OCI-LY3 (cell line): ENCODE results near the gene SYNPO2L.
"Not testable (repeated sequence)": the region's sequence is repeated elsewhere in the genome, so short reads cannot be mapped to it uniquely, and the experiment has no call there.

Source experiments
- H2AFZ ChIP-seq: fragments of 200-600, 300-600 bp; shearing (Covaris generic); 2 replicates; pipeline ENCODE4 v1.6.0; 2014; ENCODE audit warnings: antibody characterized with exemption, low read depth, low read length
- H3K27ac ChIP-seq: fragments of 200-600, 300-600 bp; sonication (generic); 2 replicates; pipeline ENCODE4 v1.5.1; 2014; ENCODE audit warnings: mild to moderate bottlenecking, low read length, moderate library complexity, mixed read lengths
- H3K27me3 ChIP-seq: fragments of 200-600, 300-600 bp; sonication (generic); 2 replicates; pipeline ENCODE4 v1.6.1; 2014; ENCODE audit warnings: low read depth, low read length, mixed read lengths
- H3K36me3 ChIP-seq: fragments of 200-600, 300-600 bp; sonication (generic); replicated peaks from 2 replicates; pipeline ENCODE3; 2014; ENCODE audit warnings: low read depth, low read length, mixed read lengths
- H3K4me1 ChIP-seq: fragments of 300-600, 200-600 bp; sonication (generic); 2 replicates; pipeline ENCODE4 v1.6.1; 2014; ENCODE audit warnings: low read length, mixed read lengths
- H3K4me2 ChIP-seq: fragments of 200-600, 300-600 bp; sonication (generic); 2 replicates; pipeline ENCODE4 v1.6.1; 2014; ENCODE audit warnings: low read length, mixed read lengths
- H3K4me3 ChIP-seq: fragments of 300-600, 200-600 bp; sonication (generic); 2 replicates; pipeline ENCODE4 v1.5.1; 2014; ENCODE audit warnings: antibody characterized with exemption, mild to moderate bottlenecking, low read length, moderate library complexity
- H3K79me2 ChIP-seq: fragments of 300-600, 200-600 bp; shearing (Covaris generic); 2 replicates; pipeline ENCODE4 v1.6.1; 2014; ENCODE audit warnings: mild to moderate bottlenecking, low read length, mixed read lengths
- H3K9ac ChIP-seq: fragments of 300-600, 200-600 bp; shearing (Covaris generic); 2 replicates; pipeline ENCODE4 v1.6.0; 2014; ENCODE audit warnings: mild to moderate bottlenecking, low read length, moderate library complexity
- H3K9me3 ChIP-seq: fragments of 200-600, 300-600 bp; shearing (Covaris generic); 2 replicates; pipeline ENCODE4 v1.6.1; 2014; ENCODE audit warnings: low read length, mixed read lengths; ENCODE audit not compliant: insufficient read depth
- H4K20me1 ChIP-seq: fragments of 200-600, 300-600 bp; sonication (generic); 2 replicates; pipeline ENCODE4 v1.6.1; 2016; ENCODE audit warnings: low read length, mixed read lengths; ENCODE audit not compliant: insufficient read depth
- EZH2phosphoT487 ChIP-seq: fragments of 200-600 bp; shearing (Covaris generic); IDR thresholded peaks from 2 replicates; pipeline ENCODE4 v1.6.1; 2018; ENCODE audit warnings: antibody characterized with exemption, mixed run types, low read depth
- TF ChIP-seq, protein P1 (sequence below): fragments of 200-600, 300-600 bp; sonication (generic); IDR thresholded peaks from 2 replicates; pipeline ENCODE4 v1.5.1; 2014; ENCODE audit warnings: antibody characterized with exemption, low read length, low read depth

Gene SYNPO2L, protein sequence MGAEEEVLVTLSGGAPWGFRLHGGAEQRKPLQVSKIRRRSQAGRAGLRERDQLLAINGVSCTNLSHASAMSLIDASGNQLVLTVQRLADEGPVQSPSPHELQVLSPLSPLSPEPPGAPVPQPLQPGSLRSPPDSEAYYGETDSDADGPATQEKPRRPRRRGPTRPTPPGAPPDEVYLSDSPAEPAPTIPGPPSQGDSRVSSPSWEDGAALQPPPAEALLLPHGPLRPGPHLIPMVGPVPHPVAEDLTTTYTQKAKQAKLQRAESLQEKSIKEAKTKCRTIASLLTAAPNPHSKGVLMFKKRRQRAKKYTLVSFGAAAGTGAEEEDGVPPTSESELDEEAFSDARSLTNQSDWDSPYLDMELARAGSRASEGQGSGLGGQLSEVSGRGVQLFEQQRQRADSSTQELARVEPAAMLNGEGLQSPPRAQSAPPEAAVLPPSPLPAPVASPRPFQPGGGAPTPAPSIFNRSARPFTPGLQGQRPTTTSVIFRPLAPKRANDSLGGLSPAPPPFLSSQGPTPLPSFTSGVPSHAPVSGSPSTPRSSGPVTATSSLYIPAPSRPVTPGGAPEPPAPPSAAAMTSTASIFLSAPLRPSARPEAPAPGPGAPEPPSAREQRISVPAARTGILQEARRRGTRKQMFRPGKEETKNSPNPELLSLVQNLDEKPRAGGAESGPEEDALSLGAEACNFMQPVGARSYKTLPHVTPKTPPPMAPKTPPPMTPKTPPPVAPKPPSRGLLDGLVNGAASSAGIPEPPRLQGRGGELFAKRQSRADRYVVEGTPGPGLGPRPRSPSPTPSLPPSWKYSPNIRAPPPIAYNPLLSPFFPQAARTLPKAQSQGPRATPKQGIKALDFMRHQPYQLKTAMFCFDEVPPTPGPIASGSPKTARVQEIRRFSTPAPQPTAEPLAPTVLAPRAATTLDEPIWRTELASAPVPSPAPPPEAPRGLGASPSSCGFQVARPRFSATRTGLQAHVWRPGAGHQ

DNA sequence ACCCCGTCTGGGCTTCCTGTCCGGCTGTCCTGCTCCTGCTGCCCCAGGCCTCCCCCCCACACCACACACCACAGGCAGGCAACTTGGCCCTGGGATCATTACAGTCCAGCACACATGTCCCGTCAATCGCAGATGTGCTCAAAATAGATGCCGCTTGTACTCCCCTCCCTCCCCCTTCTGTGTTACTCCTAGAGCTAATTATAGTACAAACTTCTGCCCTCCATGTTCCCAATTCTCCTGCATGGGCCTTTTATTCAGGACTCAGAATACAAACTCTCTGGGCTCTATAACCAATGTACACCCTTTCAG, at the start of gene SYNPO2L:
TSS of gene SYNPO2L (minus strand) at position 40 of the 309 bp plus-strand sequence. CDS start 107 bp downstream, outside the sequence.
- Histone ChIP-seq H3K36me3 (no peaks in the 10 kb centered on the region), H3K4me2 (peak within 1 kb of the TSS; percentile 49), H3K9ac (no peak within 1 kb of the TSS), H3K27ac (no peak within 1 kb of the TSS), H2AFZ (0 out of 2 replicates have a peak within 1 kb of the TSS, but pooled peaks have one; percentile 21), H3K79me2 (no peaks in the 10 kb centered on the region), H3K4me3 (peak within 1 kb of the TSS; percentile 31; the same call in 1 of the 2 replicates), H3K4me1 (peaks cover 18% of the 10 kb centered on the region), H3K9me3 (no peaks in the 10 kb centered on the region), H4K20me1 (no peaks in the 10 kb centered on the region), H3K27me3 (no peaks in the 10 kb centered on the region)
- TF ChIP-seq EZH2phosphoT487: no peak
- TF ChIP-seq, protein P1, sequence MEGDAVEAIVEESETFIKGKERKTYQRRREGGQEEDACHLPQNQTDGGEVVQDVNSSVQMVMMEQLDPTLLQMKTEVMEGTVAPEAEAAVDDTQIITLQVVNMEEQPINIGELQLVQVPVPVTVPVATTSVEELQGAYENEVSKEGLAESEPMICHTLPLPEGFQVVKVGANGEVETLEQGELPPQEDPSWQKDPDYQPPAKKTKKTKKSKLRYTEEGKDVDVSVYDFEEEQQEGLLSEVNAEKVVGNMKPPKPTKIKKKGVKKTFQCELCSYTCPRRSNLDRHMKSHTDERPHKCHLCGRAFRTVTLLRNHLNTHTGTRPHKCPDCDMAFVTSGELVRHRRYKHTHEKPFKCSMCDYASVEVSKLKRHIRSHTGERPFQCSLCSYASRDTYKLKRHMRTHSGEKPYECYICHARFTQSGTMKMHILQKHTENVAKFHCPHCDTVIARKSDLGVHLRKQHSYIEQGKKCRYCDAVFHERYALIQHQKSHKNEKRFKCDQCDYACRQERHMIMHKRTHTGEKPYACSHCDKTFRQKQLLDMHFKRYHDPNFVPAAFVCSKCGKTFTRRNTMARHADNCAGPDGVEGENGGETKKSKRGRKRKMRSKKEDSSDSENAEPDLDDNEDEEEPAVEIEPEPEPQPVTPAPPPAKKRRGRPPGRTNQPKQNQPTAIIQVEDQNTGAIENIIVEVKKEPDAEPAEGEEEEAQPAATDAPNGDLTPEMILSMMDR: no peak

DNA sequence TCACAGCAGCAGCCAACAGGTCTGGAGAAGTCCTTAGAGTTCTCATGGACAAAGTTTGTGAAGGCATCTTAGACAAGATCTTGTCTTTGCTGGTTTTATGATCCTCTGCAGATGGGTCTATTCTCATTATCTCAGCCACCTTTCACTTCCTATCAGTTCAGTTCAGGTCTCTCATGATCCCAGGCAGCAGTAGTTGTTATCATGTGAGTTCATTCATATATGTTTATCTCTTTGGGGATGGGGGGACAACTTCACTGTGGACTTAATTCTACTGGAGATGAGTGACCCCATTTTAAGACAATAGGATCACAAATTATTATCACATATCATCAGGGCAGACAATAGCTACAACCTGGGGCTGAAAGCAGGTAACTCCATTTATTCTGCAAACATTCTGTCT, 48.1 kb upstream of the SYNPO2L start:
- not testable (repeated sequence) for H3K27me3 ChIP-seq, H4K20me1 ChIP-seq, H3K9ac ChIP-seq, H3K4me3 ChIP-seq, H3K27ac ChIP-seq, H3K79me2 ChIP-seq, H3K4me2 ChIP-seq, H3K9me3 ChIP-seq, H3K36me3 ChIP-seq, H3K4me1 ChIP-seq, H2AFZ ChIP-seq

DNA sequence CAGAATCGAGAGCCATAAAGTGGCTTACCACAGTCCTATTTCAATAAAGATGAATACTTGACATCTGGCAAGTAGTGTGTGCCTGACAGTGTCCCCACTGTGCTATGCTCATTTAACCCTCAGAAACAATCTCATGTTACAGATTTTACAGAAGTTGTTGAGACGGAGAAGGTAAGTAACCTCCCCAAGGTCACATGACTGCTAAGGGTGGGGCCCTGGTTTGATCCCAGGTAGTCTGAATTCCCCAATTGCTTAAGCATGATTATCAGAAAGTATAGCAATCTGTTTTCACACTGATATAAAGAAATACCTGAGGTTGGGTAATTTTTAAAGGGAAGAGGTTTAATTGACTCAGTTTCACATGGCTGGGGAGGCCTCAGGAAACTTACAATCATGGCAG, 43.0 kb upstream of the SYNPO2L start:
- not testable (repeated sequence) for H4K20me1 ChIP-seq, H3K27me3 ChIP-seq, H3K4me1 ChIP-seq

DNA sequence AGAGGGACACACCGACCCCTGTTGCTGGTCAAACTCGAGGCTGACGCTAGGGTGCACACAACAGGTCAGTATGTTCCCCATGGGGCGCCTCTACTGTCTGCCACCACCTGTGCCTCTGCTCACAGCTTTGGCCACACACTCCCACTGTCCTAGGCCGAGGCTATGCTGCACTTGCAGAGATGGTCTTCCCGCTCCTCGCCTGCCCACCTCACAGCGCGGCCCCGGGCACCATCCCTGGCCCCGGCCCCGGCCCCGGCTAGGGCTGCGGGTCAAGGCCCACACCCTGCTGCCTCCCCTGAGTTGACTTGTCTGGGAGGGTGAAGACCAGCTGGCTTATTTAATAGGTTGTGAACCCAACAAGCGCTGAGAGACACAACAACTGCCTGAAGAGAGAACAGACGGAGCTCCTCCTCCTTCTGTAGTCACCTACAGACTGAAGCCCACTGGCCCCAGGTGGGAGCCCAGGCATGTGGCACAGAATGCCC, 41.9 kb upstream of the SYNPO2L start, which contains the start of gene AGAP5:
TSS of gene AGAP5 (minus strand) at position 435 of the 485 bp plus-strand sequence. CDS start at position 81, 354 bp downstream.
- not testable (repeated sequence) for H3K9me3 ChIP-seq, H3K4me3 ChIP-seq, H3K4me1 ChIP-seq, H3K27ac ChIP-seq, H3K9ac ChIP-seq, H4K20me1 ChIP-seq, H2AFZ ChIP-seq, H3K4me2 ChIP-seq, H3K79me2 ChIP-seq, H3K27me3 ChIP-seq, H3K36me3 ChIP-seq

More for the DNA sequence above, 43.0 kb upstream of the SYNPO2L start:
- H3K27ac ChIP-seq, H3K9ac ChIP-seq, H3K4me3 ChIP-seq, H3K9me3 ChIP-seq, H3K79me2 ChIP-seq, H3K36me3 ChIP-seq, H3K4me2 ChIP-seq, H2AFZ ChIP-seq: not testable (repeated sequence)

DNA sequence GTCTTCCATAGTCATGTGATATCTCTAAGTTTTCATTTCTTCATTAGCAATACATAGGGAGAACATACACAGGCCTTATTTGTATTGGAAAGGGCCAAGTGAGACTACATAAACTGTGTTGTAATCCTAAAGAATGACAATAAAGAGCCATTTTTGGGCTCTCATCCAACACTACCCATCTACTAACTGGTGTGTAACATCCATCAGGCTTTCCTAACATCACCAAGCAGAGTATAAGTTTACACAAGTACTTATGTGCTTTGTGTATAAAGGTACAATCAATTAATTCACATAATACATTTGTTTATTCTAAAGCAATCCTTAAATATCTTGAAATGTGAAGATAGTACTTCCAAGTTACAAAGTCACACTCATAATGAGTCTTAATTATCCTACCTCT, 39.5 kb upstream of the SYNPO2L start:
- H2AFZ ChIP-seq, H3K4me3 ChIP-seq, H3K79me2 ChIP-seq, H3K9ac ChIP-seq, H3K4me2 ChIP-seq, H3K9me3 ChIP-seq, H4K20me1 ChIP-seq, H3K36me3 ChIP-seq, H3K27ac ChIP-seq, H3K4me1 ChIP-seq, H3K27me3 ChIP-seq: not testable (repeated sequence)

DNA sequence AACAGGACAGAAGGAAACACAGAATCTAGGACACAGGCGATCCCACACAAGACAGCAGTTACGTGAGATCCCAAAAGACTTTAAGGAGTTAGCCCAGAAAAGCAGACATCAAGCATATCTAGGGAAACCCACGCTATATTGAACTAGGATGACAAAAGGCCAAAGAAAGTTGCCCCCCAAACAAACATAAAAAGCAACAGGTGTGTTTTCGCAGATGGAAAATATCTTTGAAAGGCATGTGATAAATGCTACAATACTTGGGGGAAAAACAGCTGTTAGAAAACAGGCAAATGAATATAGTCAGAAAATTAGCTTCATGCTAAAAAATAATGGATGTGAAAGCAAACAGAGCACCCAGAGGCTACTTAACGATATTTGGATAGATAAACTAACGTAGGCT, 34.9 kb upstream of the SYNPO2L start:
- H3K36me3 ChIP-seq, H3K4me3 ChIP-seq, H3K79me2 ChIP-seq, H2AFZ ChIP-seq, H3K4me1 ChIP-seq, H3K4me2 ChIP-seq, H3K9me3 ChIP-seq, H4K20me1 ChIP-seq, H3K27ac ChIP-seq, H3K27me3 ChIP-seq, H3K9ac ChIP-seq: not testable (repeated sequence)

DNA sequence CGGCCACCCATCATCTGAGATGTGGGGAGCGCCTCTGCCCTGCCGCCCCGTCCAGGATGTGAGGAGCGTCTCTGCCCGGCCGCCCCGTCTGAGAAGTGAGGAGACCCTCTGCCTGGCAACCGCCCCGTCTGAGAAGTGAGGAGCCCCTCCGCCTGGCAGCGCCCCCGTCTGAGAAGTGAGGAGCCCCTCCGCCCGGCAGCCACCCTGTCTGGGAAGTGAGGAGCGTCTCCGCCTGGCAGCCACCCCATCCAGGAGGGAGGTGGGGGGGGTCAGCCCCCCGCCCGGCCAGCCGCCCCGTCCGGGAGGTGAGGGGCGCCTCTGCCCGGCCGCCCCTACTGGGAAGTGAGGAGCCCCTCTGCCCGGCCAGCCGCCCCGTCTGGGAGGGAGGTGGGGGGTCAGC, 33.8 kb upstream of the SYNPO2L start:
- not testable (repeated sequence) for H4K20me1 ChIP-seq, H3K36me3 ChIP-seq, H3K4me3 ChIP-seq, H3K27me3 ChIP-seq, H3K9me3 ChIP-seq, H3K79me2 ChIP-seq, H2AFZ ChIP-seq, H3K9ac ChIP-seq, H3K4me1 ChIP-seq, H3K27ac ChIP-seq, H3K4me2 ChIP-seq

DNA sequence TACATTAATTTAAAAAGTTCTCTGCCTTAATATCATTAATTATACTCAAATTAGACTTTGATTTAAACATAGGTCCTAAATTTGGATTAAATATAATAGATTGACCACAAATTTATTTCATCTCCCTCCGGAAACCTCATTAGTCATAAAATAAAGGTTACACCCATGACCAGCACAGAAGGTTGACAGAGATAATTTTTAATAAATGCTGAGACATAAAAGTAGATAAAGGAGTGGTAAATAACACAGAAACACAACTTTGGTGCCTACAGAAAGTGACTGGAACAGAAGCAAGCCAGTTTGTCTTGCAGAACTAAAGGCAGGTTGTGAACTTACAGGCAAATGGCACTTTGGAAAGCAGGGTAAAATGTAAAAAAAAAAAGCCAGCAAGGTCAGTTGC, 31.8 kb upstream of the SYNPO2L start:
- H3K9ac ChIP-seq, H2AFZ ChIP-seq, H3K4me1 ChIP-seq, H3K36me3 ChIP-seq, H3K9me3 ChIP-seq, H3K79me2 ChIP-seq, H3K27me3 ChIP-seq, H3K4me2 ChIP-seq, H4K20me1 ChIP-seq, H3K27ac ChIP-seq, H3K4me3 ChIP-seq: not testable (repeated sequence)
